Tibial nerve (tissue), 4 donors: ENCODE results near the gene CAMSAP2. TPM values are rescaled to one million over a fixed set of nuclear protein-coding genes. Genes with fewer than 3 reads are reported as not detected.

Source experiments
- DNase-seq, 2 donors: peaks; one replicate each; pipeline ENCODE4 v3.0.0-alpha.2; 2019; ENCODE audit warnings: low spot score in 2 of 2
- H3K27ac ChIP-seq, 4 donors: fragments of 200-600 bp; sonication (generic) in 3 of 4; one replicate each; pipeline ENCODE4 v1.5.1; 2017 to 2019; ENCODE audit warnings: mild to moderate bottlenecking in 1 of 4
- H3K27me3 ChIP-seq, 2 donors: fragments of 200-600 bp; sonication (generic) in 1 of 2; one replicate each; pipeline versions ENCODE4 v1.5.1 to v1.6.0; 2017 to 2019
- H3K36me3 ChIP-seq, 3 donors: fragments of 200-600 bp; sonication (generic); one replicate each; pipeline ENCODE4 v1.5.1; 2018 to 2019
- H3K4me1 ChIP-seq, 4 donors: fragments of 200-600 bp; sonication (generic) in 3 of 4; one replicate each; pipeline ENCODE4 v1.5.1; 2017 to 2019
- H3K4me3 ChIP-seq, 4 donors: fragments of 200-600 bp; sonication (generic) in 3 of 4; one replicate each; pipeline ENCODE4 v1.5.1; 2017 to 2019; ENCODE audit warnings: mild to moderate bottlenecking in 1 of 4, moderate library complexity in 1 of 4
- H3K9me3 ChIP-seq, 4 donors: fragments of 200-600 bp; sonication (generic) in 3 of 4; one replicate each; pipeline ENCODE4 v1.5.1; 2017 to 2019
- EP300 ChIP-seq, 2 donors: sonication (generic); formaldehyde crosslinking; IDR thresholded peaks; one replicate each; pipeline ENCODE4 v1.6.1; 2017; ENCODE audit warnings: antibody characterized with exemption in 2 of 2, mild to moderate bottlenecking in 1 of 2
- POLR2A ChIP-seq, 2 donors: fragments of 450-650 bp; IDR thresholded peaks; one replicate each; pipeline ENCODE4 v1.6.1; 2017; ENCODE audit warnings: antibody characterized with exemption in 2 of 2, mild to moderate bottlenecking in 2 of 2, moderate library complexity in 2 of 2
- WGBS, 2 donors: methylation state at CpG; one replicate each; pipeline ENCODE4 v1.1.5; 2018; 5-methylcytosine and 5-hydroxymethylcytosine counted together
- total RNA-seq, 4 donors: library from RNA; depleted of rRNA; stranded (reverse); fragments of >200 nt; gene quantifications; one replicate each; pipeline ENCODE4 v1.1.0, GENCODE V29; 2016
- TF ChIP-seq, protein P1 (sequence below), 5 experiments: fragments of 200-600 bp in 3 of 5; fragments of 450-650 bp in 2 of 5; sonication (generic) in 3 of 5; IDR thresholded peaks; one replicate each; pipeline ENCODE4 v1.5.1; 2016 to 2019; ENCODE audit warnings: antibody characterized with exemption in 5 of 5, mild to moderate bottlenecking in 3 of 5, moderate library complexity in 2 of 5

CAMSAP2 gene
- total RNA-seq, 4 donors from 2014 or later = 27.3 to 38.9 (median 31.6) TPM

DNA sequence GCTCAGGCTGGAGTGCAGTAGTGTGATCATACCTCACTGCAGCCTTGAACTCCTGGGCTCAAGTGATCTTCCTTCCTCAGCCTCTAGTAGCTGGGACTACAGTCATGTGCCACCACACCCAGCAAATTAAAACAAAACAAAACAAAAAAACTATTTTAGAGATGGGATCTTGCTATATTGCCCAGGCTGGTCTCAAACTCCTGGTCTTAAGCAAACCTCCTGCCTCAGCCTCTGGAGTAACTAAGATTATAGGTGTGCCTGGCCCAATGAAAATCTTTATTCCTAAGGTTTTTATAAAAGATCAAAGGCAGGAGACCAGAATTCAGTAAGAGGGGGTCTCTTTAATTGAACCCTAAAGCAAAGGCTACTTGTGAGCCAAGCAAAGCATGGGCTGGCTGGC lies 166.1 kb downstream of the CAMSAP2 start:
- Histone ChIP-seq H3K27me3 (no peaks in the 10 kb centered on the region), H3K4me1 (peaks cover 0 to 3% (median 0%) of the 10 kb centered on the region in 4 donors), H3K9me3 (no peaks in the 10 kb centered on the region), H3K4me3 (no peak overlapping the region), H3K36me3 (no peaks in the 10 kb centered on the region), H3K27ac (no peak overlapping the region)
- DNase-seq = no peak
- TF ChIP-seq, protein P1, sequence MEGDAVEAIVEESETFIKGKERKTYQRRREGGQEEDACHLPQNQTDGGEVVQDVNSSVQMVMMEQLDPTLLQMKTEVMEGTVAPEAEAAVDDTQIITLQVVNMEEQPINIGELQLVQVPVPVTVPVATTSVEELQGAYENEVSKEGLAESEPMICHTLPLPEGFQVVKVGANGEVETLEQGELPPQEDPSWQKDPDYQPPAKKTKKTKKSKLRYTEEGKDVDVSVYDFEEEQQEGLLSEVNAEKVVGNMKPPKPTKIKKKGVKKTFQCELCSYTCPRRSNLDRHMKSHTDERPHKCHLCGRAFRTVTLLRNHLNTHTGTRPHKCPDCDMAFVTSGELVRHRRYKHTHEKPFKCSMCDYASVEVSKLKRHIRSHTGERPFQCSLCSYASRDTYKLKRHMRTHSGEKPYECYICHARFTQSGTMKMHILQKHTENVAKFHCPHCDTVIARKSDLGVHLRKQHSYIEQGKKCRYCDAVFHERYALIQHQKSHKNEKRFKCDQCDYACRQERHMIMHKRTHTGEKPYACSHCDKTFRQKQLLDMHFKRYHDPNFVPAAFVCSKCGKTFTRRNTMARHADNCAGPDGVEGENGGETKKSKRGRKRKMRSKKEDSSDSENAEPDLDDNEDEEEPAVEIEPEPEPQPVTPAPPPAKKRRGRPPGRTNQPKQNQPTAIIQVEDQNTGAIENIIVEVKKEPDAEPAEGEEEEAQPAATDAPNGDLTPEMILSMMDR (IDR thresholded peaks at IDR 0.05) = no peak
- TF ChIP-seq EP300 (IDR thresholded peaks at IDR 0.05) = no peak
- TF ChIP-seq POLR2A (IDR thresholded peaks at IDR 0.05) = no peak

DNA sequence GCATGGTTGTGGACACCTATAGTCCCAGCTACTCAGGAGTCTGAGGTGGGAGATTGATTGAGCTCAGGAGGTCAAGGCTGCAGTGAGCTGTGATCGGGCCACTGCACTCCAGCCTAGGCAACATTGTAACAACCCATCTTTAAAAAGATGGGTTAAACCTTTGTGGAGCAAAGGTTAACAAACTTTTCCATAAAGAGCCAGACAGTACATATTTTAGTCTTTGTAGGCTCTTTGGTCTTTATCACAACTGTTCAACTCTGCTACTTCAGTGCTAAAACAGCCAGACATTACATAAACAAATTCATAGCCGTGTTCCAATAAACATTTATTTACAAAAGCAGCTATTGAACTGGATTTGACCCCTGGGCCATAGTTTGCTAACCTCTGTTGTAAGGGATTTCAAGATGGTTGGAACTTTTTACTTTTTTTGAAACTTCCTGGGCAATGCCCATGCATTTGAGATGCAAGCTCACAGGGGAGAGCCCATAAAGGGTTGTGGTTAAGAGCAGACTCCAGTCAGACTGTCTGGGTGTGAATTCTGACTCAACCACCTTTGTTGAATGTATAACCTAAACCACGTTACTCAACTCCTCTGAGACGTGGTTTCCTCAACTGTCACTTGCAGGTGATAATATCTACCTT lies 166.8 kb downstream of the CAMSAP2 start:
- no peak for DNase-seq
- H3K27ac ChIP-seq = no peak overlapping the region
- H3K9me3 ChIP-seq = no peaks in the 10 kb centered on the region
- no peak overlapping the region for H3K4me3 ChIP-seq
- no peaks in the 10 kb centered on the region for H3K36me3 ChIP-seq
- TF ChIP-seq, protein P1 (IDR thresholded peaks at IDR 0.05) = no peak
- no peak for TF ChIP-seq EP300 (IDR thresholded peaks at IDR 0.05)
- H3K4me1 ChIP-seq = peaks cover 0 to 3% (median 0%) of the 10 kb centered on the region in 4 donors
- H3K27me3 ChIP-seq = no peaks in the 10 kb centered on the region
- 57 to 68% methylated on average over 4 of the region's 4 CpGs for WGBS, 2 donors

DNA sequence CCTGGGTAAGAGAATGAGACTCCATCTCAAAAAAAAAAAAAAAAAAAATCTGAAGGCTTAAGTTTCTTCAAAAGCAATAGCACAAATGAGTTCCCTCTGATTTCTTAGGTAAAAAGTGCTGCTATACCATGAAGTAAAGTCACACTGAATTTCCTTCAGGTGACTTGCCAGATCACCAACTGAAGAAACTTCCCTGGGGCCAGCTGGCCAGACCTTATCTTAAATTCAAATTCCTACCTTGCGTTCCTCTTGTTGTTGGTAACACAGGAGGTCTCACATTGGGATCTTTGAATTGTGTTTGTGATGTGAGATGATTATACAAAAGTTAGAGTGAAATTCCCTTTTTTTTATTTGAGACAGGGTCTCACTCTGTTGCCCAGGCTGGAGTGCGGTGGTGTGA lies 167.8 kb downstream of the CAMSAP2 start:
- H3K4me3 ChIP-seq = no peak overlapping the region
- no peak overlapping the region for H3K27ac ChIP-seq
- DNase-seq = no peak
- no peaks in the 10 kb centered on the region for H3K36me3 ChIP-seq
- no peaks in the 10 kb centered on the region for H3K27me3 ChIP-seq
- H3K4me1 ChIP-seq = peaks cover 0 to 3% (median 0%) of the 10 kb centered on the region in 4 donors
- no peaks in the 10 kb centered on the region for H3K9me3 ChIP-seq
- WGBS, 2 donors = 96 to 100% methylated on average over 2 of the region's 2 CpGs
- TF ChIP-seq EP300 (IDR thresholded peaks at IDR 0.05) = no peak
- TF ChIP-seq, protein P1 (IDR thresholded peaks at IDR 0.05) = no peak
- no peak for TF ChIP-seq POLR2A (IDR thresholded peaks at IDR 0.05)

DNA sequence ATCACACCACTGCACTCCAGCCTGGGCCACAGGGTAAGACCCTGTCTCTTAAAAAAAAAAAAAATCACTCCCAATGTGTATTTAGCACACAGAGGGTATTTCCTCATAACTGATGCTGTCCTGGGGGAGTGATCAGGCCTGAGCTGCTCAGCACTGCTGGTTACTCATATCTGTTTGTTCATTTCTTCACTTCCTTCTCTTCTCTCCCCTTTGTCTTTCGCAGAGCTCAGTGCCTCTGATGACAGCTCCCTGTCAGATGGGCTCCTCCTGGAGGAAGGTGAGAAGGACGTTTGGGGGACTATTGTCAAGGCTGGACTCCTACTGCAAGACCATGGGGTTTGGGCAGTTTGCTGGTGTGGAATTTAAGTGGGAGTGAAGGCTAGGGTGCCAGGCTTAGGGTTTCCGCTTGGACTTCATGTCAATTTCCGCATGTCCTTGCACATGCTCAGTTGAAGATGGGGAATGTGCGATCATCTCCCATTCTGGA lies 169.0 kb downstream of the CAMSAP2 start:
- Histone ChIP-seq H3K4me1 (peaks cover 0 to 3% (median 0%) of the 10 kb centered on the region in 4 donors), H3K9me3 (no peaks in the 10 kb centered on the region), H3K27me3 (no peaks in the 10 kb centered on the region), H3K36me3 (no peaks in the 10 kb centered on the region), H3K27ac (peak overlapping the region in 1 of 4 donors; percentile 7), H3K4me3 (no peak overlapping the region)
- DNase-seq = no peak
- 81 to 90% methylated on average over 5 of the region's 5 CpGs for WGBS, 2 donors
- TF ChIP-seq POLR2A (IDR thresholded peaks at IDR 0.05) (no peak), EP300 (IDR thresholded peaks at IDR 0.05) (no peak)
- TF ChIP-seq, protein P1 (IDR thresholded peaks at IDR 0.05) = no peak

DNA sequence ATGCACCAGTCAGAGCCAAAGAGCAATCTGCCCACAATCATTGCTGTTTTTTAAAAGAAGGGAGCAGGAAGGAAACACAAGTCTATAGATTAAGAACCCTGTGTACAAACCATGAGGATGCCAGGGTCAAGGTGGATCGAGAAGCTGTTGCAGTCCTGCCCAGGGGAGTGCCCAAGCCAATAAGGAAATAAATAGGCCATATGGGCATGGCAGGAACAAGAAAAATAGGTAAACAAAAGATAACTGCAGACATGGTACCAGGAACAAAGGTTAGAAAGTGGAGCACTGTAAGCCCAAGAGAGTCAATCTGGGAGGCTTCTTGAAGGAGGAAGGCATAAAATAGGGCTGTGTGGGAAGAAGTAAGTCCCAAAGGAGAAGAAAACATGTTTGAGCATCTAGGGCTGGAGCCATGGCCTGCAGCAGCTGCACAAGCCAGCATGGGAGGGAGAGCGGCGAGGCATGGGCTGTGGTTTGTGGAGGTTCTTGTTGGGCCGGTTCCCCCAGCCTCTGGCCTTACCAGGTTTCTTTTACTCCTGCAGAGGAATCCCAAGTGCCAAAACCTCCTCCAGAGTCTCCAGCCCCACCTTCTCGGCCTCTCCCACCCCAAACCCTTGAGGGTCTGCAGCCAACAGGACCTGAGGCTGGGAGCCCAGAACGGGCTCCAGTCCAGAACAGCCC lies 169.6 kb downstream of the CAMSAP2 start:
- H3K9me3 ChIP-seq = no peaks in the 10 kb centered on the region
- H3K4me1 ChIP-seq = peaks cover 0 to 3% (median 0%) of the 10 kb centered on the region in 4 donors
- H3K27me3 ChIP-seq = no peaks in the 10 kb centered on the region
- no peak overlapping the region for H3K4me3 ChIP-seq
- TF ChIP-seq EP300 (IDR thresholded peaks at IDR 0.05) = no peak
- TF ChIP-seq, protein P1 (IDR thresholded peaks at IDR 0.05) = no peak
- TF ChIP-seq POLR2A (IDR thresholded peaks at IDR 0.05) = no peak
- H3K36me3 ChIP-seq = no peaks in the 10 kb centered on the region
- no peak for DNase-seq
- 69 to 80% methylated on average over 6 of the region's 6 CpGs for WGBS, 2 donors
- H3K27ac ChIP-seq = peak overlapping the region in 1 of 4 donors; percentile 41
